NCI-H510A treated with DMSO at 0.1 percent for 48 hours (cell line): ENCODE results near the gene RGS19.

ENCODE experiments used
- DNase-seq: peaks from one replicate; lab custom pipeline; 2025; lab: John Stamatoyannopoulos, UW

Gene RGS19

DNA sequence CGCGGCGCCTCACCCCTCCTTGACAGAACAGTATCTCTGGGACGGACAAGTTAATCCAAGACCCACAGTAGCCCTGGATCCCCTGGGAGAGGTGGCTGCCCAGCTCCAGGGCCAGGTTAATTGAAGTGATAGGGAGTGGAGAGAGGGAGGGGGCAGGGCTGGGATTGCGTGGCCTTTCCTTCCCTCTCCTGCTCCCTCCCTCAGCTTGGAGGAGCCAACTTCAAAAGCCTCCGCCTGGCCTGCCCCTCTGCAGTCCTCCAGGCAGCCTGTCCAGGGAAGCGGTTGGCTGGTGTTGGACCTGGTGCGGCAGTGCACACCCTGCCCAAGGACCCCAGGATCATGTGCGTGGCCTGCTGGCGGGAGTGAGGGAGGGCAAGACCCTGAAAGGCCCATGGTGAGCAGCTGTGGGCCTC is 43.4 kb downstream of the RGS19 start, which contains the start of gene C20orf204:
C20orf204 (plus strand) TSS at position 250 of the 413 bp plus-strand sequence; CDS start at position 392, 142 bp downstream.
- no peak for DNase-seq

DNA sequence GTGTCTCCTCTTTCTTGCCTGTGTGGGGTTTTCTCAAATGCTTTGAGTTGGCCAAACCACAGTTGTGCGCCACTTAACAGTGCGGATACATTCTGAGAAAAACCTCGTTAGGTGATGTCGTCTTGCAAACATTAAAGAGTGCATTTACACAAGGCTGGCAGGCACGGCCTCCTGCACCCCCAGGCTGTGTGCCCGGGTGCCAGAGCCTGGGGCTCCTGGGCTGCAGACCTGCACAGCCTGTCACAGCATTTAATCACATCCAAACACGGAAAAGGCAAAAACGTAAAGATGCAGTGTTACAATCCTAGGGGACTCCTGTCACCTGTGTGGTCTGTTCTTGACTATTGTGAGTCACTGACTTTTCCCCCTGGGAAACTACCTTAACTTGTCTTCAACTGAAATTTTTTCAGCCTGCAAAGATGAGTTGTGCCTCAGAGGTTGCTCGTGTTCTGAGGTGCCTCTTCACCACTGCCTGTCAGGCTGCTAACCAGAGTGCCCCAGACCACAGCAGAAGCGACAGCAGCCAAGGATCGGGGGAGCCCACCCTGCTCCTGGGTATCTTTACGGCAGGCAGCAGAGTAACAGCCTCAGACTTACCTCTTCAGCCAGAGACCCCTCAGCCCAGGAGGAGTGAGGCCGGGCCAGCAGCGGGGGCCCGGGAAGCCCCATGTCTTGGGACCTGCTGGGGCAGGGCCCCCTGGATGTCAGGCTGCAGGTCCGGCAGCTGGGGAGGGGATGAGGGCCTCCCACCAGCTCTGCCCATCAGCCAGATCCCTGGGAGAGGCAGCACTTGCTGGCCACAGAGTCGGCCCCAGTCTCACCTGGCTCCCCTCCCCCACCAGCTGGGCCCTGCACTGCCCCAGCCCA is 44.0 kb downstream of the RGS19 start:
- DNase-seq, result no peak

DNA sequence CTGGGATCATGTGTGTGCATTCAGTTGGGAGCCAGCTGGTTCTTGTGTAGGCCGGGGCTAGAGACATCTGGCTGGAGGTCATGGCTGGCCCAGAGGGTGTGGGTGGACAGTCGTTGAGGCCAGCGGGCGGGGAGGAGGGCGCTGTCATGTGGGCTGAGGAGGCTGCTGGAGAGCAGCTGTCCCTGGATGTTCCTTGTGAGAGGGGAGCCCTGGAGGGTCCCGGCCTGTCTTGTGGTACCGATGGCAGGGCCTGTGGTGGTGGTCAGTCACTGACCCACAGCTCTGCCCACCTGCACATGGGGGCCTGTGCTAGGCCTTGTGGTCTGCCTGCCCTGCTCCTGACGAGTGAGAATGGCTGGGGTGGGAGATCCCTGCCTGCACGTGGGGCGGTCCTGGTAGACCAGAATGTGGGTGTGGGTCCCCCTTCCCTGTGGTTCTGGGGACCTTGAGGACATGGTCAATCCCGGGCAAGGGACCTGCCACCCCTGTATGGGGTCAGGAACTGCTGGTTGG is 45.3 kb downstream of the RGS19 start:
- DNase-seq, result no peak

DNA sequence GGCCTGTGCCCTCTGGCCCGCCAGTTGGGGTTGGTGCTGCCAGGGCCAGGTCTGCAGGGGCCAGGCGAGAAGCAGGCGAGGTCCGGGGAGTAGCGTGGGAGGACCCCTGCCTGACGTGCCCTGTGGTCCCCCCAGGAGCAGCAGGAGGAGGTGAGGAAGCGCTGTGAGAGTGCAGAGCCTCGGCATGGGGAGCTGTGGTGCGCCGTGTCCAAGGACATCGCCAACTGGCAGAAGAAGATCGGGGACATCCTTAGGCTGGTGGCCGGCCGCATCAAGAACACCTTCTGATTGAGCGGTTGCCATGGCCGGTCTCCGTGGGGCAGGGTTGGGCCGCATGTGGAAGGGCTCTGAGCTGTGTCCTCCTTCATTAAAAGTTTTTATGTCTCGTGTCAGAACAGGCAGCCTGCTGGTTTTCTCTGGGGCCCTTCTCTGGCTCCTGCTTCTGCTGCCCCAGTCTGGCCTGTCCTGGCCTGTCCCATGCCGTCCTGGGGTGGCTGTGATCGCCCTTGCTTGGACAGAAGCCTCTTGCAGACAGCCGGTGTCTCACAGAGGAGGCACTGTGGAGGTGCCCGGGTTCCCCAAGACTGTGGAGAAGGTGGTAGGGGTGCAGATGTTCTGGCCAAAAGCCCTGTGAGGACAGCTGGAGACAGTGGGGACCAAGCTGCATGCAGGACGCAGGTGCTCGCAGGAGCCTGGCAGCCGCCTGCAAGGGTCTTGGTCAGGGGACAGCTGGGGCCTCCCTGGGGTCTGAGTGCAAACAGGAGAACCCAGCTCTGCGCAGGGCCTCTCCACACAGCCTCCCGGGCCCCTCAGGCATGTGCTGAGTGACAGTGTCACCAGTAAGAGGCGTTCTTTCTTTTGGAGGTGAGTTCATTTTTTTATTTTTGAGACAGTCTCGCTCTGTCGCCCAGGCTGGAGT is 46.4 kb downstream of the RGS19 start:
- no peak for DNase-seq

DNA sequence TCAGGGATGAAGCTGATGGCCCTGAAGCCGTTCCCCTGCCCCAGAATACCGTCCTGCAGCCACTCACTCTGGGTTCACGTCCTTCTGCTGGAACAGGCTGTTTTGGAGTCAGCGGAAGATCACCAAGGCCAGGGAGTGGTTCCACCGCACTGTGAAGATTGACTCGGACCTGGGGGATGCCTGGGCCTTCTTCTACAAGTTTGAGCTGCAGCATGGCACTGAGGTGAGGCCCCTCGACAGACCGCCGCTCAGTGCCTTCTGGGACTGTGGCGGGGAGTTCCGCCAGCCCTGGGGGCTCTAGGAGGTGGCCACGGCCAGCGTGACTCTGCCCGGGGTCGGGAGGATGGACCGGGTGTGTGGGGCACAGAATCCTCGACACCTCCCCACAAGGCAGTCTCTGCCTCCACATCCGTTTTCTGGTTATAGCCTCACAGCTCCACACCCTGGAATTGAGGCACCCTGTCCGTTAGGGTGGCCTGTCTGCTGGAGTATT is 47.5 kb downstream of the RGS19 start:
- no peak for DNase-seq

GRCh38 chr20:64030371-64031134 is 48.8 kb downstream of the RGS19 start:
- DNase-seq, result no peak

DNA sequence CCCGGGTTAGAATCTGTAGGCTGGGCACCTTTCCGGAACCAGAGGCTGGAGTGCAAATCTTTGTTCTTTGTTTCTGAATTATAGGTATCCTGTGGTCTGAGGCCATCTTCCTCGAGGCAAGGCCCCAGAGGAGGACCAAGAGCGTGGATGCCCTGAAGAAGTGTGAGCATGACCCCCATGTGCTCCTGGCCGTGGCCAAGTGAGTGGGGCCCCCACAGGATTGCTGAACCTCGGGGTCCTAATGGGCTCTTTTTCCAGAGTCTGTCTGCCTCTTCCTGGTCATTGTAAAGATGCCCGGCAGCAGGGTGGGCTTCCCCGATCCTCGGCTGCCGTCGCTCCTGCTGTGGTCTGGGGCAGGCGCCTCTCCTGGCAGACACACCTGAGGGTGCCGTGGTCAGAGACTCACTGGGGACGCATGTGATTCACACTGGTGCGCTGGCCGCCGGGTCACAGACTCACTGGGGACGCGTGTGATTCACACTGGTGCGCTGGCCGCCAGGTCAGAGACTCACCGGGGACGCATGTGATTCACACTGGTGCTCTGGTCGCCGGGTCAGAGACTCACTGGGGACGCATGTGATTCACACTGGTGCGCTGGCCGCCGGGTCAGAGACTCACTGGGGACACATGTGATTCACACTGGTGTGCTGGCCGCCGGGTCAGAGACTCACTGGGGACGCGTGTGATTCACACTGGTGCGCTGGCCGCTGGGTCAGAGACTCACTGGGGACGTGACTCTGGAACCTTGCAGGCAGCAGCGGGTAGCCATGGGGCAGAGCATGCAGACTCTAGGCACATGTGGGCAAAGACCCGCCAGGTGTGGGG is 49.8 kb downstream of the RGS19 start:
- DNase-seq, result no peak

DNA sequence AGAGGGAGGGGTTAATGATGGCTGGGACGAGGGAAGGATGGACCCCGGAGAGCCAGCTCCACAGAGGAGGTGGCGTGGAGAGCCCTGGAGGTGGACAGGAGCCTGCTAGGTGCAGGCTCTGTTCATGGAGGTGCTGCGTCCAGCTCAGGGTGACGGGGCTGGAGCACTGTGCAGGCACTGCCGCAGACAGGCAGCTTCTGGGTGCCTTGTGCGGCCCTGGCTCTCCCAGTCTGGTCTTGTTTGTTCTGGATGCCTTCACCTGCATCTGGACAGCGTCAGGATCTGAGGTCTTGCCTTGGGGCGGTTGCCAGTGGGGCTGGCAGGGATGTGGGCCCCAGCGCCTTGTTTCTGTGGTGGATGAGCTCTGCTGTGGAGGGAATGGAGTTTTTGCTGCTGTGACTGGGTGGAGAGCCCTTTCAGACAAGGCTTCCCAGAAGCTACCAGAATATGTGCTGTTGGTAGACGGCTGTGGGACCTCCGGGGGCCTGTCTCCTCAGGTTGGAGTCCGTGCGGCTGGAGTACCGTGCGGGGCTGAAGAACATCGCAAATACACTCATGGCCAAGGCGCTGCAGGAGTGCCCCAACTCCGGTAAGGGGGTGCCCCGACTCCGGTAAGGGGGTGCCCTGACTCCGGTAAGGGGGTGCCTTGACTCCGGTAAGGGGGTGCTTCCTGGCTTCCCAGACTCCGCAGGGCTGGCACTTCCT is 51.2 kb downstream of the RGS19 start:
- no peak for DNase-seq

DNA sequence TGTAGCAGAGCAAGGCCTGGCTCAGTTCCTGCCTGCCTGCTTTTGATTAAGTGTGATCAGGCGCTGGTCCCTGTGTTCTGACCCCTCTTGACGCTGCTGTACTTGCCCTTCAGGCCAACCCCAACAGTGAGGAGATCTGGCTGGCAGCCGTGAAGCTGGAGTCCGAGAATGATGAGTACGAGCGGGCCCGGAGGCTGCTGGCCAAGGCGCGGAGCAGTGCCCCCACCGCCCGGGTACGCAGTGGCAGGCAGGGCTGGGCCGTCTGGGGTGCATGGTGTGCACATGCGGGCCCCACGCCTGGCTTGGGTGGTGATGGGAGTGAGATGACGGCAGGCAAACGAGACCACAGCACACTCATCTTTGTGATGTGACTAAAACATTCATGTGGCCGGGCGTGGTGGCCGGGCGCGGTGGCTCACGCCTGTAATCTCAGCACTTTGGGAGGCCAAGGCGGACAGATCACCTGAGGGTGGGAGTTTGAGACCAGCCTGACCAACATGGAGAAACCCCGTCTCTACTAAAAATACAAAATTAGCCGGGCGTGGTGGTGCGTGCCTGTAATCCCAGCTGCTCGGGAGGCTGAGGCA is 53.4 kb downstream of the RGS19 start:
- DNase-seq, result no peak

- no peak for DNase-seq
These were observed 54.1 kb downstream of the RGS19 start for GRCh38 chr20:64025101-64025825.

DNA sequence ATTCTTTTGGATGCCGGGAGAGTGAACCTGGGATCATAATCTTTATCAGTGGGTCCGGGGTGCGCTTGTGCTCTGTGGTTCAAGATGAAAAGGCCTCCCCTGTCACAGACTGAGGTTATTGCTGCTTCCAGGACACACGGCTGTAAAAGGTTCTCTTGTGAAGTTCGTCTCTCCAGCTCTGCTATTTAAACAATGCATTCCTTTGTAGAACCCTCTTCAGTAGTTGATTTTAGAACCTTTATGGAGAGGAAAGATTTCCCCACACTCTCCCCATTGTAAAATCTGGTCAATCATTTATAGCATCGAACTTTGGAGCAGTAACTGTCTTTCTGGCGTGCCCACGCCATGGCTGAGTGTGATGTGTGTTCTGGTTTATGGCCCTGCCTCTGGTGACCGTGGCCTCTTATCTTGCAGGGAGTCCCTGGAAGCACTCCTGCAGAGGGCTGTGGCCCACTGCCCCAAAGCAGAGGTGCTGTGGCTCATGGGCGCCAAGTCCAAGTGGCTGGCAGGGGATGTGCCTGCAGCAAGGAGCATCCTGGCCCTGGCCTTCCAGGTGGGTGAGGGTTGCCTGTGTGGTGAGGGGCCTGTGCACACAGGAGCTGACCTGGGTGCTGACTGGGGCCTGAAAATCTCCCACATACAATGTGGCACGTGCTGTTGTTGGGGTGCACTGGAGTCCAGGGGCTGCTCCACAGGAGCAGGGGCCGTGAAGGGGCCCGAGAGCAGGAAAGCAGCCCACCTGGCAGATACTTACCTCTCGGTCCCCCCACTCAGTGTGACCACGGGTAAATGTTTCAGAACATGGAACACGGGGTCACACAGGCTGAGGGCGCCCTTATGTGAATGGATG is 55.0 kb downstream of the RGS19 start:
- no peak for DNase-seq

- DNase-seq, result no peak
These were observed 55.8 kb downstream of the RGS19 start for GRCh38 chr20:64023361-64024140.
